Dermis blood vessel endothelial cell (primary cell): ENCODE results near the gene PACC1. TPM values are rescaled to one million over a fixed set of nuclear protein-coding genes. Genes with fewer than 3 reads are reported as not detected.
"Not testable (repeated sequence)": the region's sequence is repeated elsewhere in the genome, so short reads cannot be mapped to it uniquely, and the experiment has no call there.

Source experiments
- DNase-seq: peaks from one replicate; pipeline ENCODE4 v3.0.0; 2010
- total RNA-seq: library from RNA; depleted of rRNA; stranded (reverse); fragments of >200 nt; gene quantifications from 2 replicates; pipeline ENCODE4 v1.2.3, GENCODE V29; 2014

PACC1 gene
- total RNA-seq, 1 donor from 2014 or later: 10.6 TPM

GRCh38 chr1:212395678-212396437 is 18.8 kb downstream of the PACC1 start:
- DNase-seq: not testable (repeated sequence)

GRCh38 chr1:212388985-212389716 is 25.5 kb downstream of the PACC1 start:
- no peak for DNase-seq

- no peak for DNase-seq
Measured at GRCh38 chr1:212386029-212386428, 28.7 kb downstream of the PACC1 start.

GRCh38 chr1:212381397-212382035 is 33.2 kb downstream of the PACC1 start:
- DNase-seq: no peak

GRCh38 chr1:212379366-212379765 is 35.3 kb downstream of the PACC1 start:
- DNase-seq: no peak

DNA sequence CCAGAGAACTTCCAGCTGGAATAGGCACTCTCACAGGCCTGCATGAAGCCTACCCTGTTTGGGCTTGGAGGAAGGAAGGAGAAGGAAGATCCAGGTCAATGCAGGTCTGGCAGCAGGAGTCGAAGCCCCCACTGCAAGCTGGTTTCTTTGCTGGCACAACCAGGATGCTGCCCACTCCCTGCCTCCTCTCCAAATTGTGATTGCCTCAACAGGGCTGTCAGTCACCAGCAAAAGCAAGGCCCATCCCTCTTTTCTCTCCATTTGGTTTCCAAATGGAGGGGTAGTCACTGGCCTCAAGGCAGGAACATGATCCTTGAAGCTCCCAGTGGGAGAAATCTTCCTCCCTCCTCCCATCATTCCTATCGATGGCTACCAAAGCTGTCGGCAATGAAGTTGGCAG is 37.0 kb downstream of the PACC1 start:
- DNase-seq: no peak

DNA sequence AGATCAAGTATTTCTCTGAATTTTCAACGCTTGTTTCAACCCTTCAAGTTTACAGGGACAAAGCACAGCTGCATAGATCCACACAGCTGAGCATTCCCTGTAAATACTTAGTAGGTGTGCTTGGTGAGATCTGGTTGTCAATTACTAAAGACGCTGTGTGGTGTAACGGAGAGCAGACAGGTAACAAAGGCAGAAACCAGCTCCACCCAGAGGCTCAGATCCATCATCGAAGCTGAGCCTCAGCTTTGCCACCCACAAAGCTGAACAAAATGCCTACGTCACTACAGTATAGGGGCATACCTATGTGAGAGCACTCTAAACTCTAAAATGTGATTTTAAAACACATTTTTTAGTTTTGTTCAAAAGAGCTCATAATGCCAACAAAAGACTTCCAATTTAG is 38.7 kb downstream of the PACC1 start:
- DNase-seq: no peak

DNA sequence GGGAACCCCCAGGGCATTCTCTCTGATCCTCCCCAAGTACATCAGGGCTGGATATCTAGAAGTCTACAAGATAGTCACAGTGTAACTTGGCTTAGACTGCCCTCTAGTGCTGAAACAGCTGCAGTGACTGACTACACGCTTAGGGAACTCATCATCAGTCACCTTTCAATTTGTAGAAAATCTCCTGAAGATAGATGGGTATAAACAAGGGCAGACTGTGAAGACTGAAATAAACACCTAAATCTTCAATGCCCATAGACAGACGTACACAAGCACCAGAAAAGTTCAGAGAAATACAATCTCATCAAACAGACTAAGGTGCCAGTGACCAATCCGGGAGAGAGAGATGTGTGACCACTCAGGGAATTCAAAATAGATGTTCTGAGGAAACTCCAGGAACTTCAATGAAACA is 46.6 kb downstream of the PACC1 start:
- DNase-seq: peak; percentile 89

- no peak for DNase-seq
Measured at GRCh38 chr1:212367474-212368072, 47.1 kb downstream of the PACC1 start.

GRCh38 chr1:212366901-212367300 is 47.8 kb downstream of the PACC1 start:
- DNase-seq: peak; percentile 16

GRCh38 chr1:212364985-212365384 is 49.7 kb downstream of the PACC1 start:
- no peak for DNase-seq

- no peak for DNase-seq
Measured at GRCh38 chr1:212359794-212360479, 54.7 kb downstream of the PACC1 start.

- no peak for DNase-seq
Measured at GRCh38 chr1:212355230-212355969, 59.3 kb downstream of the PACC1 start.

GRCh38 chr1:212354464-212354863 is 60.2 kb downstream of the PACC1 start:
- no peak for DNase-seq

- no peak for DNase-seq
Measured at GRCh38 chr1:212353181-212353580, 61.5 kb downstream of the PACC1 start.

DNA sequence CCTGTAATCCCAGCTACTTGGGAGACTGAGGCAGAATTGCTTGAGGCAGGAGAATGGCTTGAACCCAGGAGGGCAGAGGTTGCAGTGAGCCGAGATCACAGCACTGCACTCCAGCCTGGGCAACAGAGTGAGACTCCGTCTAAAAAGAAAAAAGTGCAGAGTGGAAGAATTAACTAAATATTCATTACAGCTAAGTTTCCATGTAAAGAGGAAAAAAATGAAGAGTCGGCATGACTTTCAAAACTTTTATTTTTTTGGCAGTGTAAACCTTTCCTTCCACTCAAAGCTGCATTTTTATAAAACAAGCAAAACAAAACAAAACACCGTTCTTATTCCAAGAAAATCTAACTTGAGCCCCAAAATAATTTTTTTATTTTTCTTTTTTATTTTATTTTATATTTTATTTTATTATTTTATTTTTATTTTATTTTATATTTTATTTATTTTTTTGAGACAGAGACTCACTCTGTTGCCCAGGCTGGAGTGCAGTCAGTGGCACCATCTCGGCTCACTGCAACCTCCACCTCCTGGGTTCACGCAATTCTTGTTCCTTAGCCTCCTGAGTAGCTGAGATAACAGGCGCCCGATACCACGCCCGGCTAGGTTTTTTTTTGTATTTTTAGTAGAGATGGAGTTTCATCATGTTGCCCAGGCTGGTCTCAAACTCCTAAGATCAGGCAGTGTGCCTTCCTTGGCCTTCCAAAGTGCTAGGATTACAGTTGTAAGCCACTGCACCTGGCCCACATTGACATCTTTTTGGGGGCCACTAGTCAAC is 62.9 kb downstream of the PACC1 start:
- DNase-seq: no peak

DNA sequence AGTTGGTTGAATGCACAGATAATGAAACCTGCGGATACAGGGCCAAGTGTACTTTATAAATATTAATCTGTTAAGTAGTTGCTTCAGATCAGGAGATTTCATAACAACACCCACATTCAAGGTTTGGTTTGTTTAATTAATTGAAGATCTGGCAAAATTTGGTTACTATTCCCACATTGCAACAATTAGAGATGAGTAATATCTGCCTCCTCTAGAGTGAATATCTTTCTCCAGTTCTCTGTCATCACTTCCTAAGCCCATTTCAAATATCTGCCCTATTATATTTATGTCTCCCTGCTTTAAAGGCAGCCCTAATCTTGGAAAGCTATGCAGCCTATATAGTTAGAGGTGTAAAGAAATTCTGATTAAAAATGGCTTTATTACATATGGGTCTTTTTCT is 68.1 kb downstream of the PACC1 start:
- DNase-seq: no peak

DNA sequence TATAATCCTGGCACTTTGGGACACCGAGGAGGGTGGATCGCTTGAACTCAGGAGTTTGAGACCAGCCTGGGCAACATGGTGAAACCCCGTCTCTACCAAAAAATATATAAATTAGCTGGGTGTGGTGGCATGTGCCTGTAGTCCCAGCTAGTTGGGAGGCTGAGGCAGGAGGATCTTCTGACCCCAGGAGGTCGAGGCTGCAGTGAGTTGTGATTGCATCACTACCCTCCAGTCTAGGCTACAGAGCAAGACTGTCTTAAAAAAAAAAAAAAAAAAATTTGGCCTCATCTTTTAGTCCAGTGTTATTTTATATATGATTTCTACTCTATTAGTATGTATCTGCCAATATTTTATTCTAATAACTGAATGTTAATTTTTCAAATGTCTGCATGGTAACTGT is 69.8 kb downstream of the PACC1 start:
- DNase-seq: no peak

DNA sequence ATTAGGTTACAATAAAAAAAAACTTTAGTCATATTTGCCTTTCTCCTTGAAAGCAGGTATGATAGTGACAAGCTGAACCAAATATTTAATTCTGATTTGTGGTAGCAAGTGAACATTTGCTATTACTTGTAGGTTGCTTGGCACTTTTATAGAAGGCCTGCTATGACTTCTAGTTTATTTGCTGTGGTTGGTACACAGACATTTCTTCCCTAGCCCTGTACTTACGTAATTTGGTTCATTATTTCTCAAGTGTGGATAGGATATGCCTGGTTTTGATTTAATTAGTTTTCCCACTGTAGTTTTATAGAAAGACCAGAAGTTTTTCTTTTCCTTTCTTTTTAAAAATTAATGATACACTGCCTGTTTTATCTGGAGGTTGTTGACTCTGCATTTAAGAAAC is 73.6 kb downstream of the PACC1 start:
- DNase-seq: no peak

GRCh38 chr1:212329105-212329504 is 85.6 kb downstream of the PACC1 start:
- DNase-seq: no peak

- no peak for DNase-seq
Measured at GRCh38 chr1:212328248-212328647, 86.4 kb downstream of the PACC1 start.
